Activated CD8-positive, alpha-beta memory T cell treated with anti-CD3 and anti-CD28 coated beads for 36 hours (primary cell): ENCODE data around the gene IL10. TPM values are rescaled to one million over a fixed set of nuclear protein-coding genes. Genes with fewer than 3 reads are reported as not detected.
"Not testable (repeated sequence)": the region's sequence is repeated elsewhere in the genome, so short reads cannot be mapped to it uniquely, and the experiment has no call there.

Experiments
- CTCF ChIA-PET: fragments of 350-600 bp; sonication (Branson Sonifier 250); formaldehyde crosslinking; loops from one replicate; lab custom pipeline; 2021; ENCODE audit warnings: antibody characterized with exemption; lab: Charles Lee
- POLR2A ChIA-PET: fragments of 350-600 bp; sonication (Branson Sonifier 250); formaldehyde crosslinking; loops from one replicate; lab custom pipeline; 2021; ENCODE audit warnings: antibody characterized with exemption; lab: Charles Lee
- total RNA-seq, 2 experiments: library from RNA; stranded (reverse); gene quantifications; one replicate each; pipeline ENCODE4 v1.2.3, GENCODE V29; 2021

IL10 gene
- total RNA-seq, 2 experiments from 2014 or later: 6.2 to 6.4 TPM

GRCh38 chr1:206778031-206778430 is 5.7 kb upstream of the IL10 start:
- CTCF ChIA-PET: no interaction called here
- POLR2A ChIA-PET: no interaction called here

DNA sequence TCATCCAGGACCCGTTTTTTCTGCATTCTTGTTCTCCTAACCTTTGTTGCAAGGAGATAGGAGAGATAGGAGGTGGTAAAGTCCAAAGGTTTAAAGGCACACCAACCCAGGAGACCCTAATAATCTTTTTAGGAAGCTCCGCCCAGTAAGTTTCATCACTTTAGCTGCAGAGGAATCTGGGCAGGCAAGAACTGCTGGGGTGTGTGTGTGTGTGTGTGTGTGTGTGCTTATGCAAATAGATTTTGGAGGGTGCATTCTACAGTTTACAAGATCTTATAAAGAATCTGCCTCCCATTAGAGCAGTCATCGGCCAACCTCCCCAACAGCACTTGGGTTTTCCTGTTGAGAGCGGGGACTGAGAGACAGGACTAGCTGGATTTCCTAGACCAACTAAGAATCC is 3.9 kb upstream of the IL10 start:
- POLR2A ChIA-PET: no interaction called here

DNA sequence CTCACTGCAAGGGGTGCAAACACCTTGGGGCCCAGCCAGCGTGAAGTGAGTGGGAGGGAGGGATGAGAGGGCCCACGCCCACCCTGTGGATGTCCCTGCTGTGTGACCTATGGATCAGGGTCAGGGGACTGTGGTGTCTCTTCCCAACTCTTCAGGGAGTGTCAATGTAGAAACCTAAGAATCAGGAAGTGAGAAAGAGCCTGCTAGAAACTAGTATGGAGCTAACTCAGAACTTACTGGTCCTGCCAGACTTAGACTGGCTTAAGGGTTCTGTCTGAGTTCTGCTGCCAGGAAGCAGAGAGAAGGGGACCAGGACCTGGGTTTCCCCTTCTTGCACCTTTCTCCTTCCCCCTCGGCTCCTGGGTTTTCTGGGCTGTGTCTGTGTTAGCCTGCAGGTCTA is 1.8 kb upstream of the IL10 start:
- POLR2A ChIA-PET: interaction anchor here (1.1 kb wide), 1 partner anchor 21 kb away, joined by 4 read pairs; no protein-coding TSS in a partner anchor

More for the DNA sequence above, 3.9 kb upstream of the IL10 start:
- CTCF ChIA-PET: interaction anchor here (0.6 to 1.2 kb wide), 3 partner anchors 8 to 640 kb away, joined by 3 to 5 read pairs (median 3); no protein-coding TSS in a partner anchor

GRCh38 chr1:206771338-206771692 is 979 bp downstream of the IL10 start:
- ChIA-PET POLR2A (no interaction called here), CTCF (interaction anchor here (0.9 to 7.0 kb wide), 5 partner anchors 11 to 45 kb away, joined by 3 to 44 read pairs (median 11); no protein-coding TSS in a partner anchor)

More for the DNA sequence above, 1.8 kb upstream of the IL10 start:
- CTCF ChIA-PET: interaction anchor here (0.7 to 1.4 kb wide), 2 partner anchors 35 to 48 kb away, joined by 3 to 4 read pairs; no protein-coding TSS in a partner anchor

DNA sequence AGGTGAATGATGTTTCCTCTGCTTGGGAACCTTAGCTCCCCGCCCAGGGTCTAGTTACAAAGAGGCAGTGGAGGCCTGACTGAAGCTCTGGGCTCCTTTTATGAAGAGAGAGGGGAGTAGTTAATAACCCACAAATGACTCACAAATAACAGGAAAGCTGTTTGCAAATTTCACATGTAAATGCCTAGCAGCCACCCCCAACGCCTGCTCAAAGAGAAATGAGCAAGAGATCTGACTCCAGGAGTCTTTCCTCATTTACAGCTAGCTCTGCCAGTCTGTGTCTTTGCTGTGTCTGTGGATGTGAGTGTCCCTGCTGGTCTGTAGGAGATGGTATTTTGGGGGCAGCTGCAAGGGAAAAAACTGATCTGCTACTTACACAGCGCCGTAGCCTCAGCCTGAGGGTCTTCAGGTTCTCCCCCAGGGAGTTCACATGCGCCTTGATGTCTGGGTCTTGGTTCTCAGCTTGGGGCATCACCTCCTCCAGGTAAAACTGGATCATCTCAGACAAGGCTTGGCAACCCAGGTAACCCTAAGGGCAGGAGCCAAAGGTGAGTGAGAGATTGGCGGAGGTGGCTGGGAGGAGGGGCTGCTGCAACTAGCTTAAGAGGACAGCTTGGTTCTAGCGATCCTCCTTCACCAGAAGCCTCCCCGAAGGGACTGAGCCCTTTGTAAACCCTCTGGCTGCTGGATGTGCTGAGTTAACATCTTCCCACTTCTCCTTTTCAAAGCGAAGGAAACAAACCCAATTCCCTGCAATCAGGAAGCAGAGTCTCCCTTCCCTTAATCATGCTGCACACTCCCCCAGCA is 1.6 kb downstream of the IL10 start, which contains the start of gene IL19:
TSS of gene IL19 (plus strand) at position 243 of the 807 bp plus-strand sequence. CDS start 65,890 bp downstream, outside the sequence.
- ChIA-PET POLR2A (interaction anchor here (2.0 to 2.1 kb wide), 2 partner anchors 13 to 32 kb away, joined by 9 to 10 read pairs; no protein-coding TSS in a partner anchor), CTCF (interaction anchor here (0.8 to 7.0 kb wide), 11 partner anchors 9 to 142 kb away, joined by 3 to 44 read pairs (median 4); no protein-coding TSS in a partner anchor)

- POLR2A ChIA-PET: interaction anchor here (0.7 to 2.3 kb wide), 6 partner anchors 11 to 38 kb away, joined by 3 to 10 read pairs (median 6); no protein-coding TSS in a partner anchor
- CTCF ChIA-PET: interaction anchor here (0.8 to 7.0 kb wide), 11 partner anchors 8 to 143 kb away, joined by 3 to 44 read pairs (median 6); no protein-coding TSS in a partner anchor
Measured at GRCh38 chr1:206769304-206769731, 3.0 kb downstream of the IL10 start.

DNA sequence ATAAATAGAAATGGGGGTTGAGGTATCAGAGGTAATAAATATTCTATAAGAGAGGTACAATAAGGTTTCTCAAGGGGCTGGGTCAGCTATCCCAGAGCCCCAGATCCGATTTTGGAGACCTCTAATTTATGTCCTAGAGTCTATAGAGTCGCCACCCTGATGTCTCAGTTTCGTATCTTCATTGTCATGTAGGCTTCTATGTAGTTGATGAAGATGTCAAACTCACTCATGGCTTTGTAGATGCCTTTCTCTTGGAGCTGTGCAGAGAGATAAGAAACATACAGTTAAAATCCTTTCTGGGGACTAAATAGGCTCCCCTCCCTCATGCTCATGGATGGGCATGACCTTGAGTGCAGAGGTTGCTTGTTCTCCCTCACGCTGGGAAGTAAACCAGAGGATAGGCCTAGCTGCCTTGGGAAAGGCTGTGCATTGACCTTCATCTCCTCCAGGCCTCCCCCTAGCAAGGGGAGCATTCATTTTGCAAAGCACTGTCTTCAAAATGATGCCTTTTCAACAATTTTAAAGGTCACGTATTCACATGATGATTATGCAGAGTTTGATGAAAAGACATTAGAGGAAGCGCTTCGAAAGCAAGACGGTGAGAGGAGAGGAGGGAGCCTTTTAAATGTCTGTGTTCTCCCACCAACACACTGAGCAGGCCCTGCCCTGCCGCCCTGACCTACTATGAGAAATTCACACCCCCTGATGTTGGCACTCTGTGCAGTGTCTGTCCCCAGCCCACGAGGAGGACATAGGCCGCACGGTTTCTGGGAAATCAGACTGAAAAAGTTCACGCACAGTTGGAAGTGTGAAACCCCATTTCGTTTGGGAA is 3.6 kb downstream of the IL10 start:
- ChIA-PET CTCF (interaction anchor here (0.6 to 7.0 kb wide), 11 partner anchors 8 to 144 kb away, joined by 3 to 44 read pairs (median 6); no protein-coding TSS in a partner anchor), POLR2A (interaction anchor here (0.7 to 2.3 kb wide), 7 partner anchors 11 to 38 kb away, joined by 3 to 10 read pairs (median 4); no protein-coding TSS in a partner anchor)

GRCh38 chr1:206766251-206766856 is 5.9 kb downstream of the IL10 start:
- POLR2A ChIA-PET: interaction anchor here (0.8 to 1.2 kb wide), 4 partner anchors 23 to 38 kb away, joined by 3 to 4 read pairs (median 3); no protein-coding TSS in a partner anchor

GRCh38 chr1:206765771-206766170 is 6.5 kb downstream of the IL10 start:
- POLR2A ChIA-PET: interaction anchor here (0.5 to 1.2 kb wide), 5 partner anchors 20 to 39 kb away, joined by 3 to 4 read pairs (median 4); no protein-coding TSS in a partner anchor
- CTCF ChIA-PET: interaction anchor here (0.8 to 7.0 kb wide), 10 partner anchors 10 to 146 kb away, joined by 3 to 44 read pairs (median 7); no protein-coding TSS in a partner anchor

More at GRCh38 chr1:206766251-206766856, 5.9 kb downstream of the IL10 start:
- CTCF ChIA-PET: interaction anchor here (0.5 to 7.0 kb wide), 14 partner anchors 9 to 146 kb away, joined by 3 to 44 read pairs (median 5); no protein-coding TSS in a partner anchor

- CTCF ChIA-PET: interaction anchor here (0.8 to 2.2 kb wide), 3 partner anchors 28 to 47 kb away, joined by 3 to 6 read pairs (median 4); no protein-coding TSS in a partner anchor
- POLR2A ChIA-PET: not testable (repeated sequence)
Measured at GRCh38 chr1:206762741-206763364, 9.4 kb downstream of the IL10 start.

DNA sequence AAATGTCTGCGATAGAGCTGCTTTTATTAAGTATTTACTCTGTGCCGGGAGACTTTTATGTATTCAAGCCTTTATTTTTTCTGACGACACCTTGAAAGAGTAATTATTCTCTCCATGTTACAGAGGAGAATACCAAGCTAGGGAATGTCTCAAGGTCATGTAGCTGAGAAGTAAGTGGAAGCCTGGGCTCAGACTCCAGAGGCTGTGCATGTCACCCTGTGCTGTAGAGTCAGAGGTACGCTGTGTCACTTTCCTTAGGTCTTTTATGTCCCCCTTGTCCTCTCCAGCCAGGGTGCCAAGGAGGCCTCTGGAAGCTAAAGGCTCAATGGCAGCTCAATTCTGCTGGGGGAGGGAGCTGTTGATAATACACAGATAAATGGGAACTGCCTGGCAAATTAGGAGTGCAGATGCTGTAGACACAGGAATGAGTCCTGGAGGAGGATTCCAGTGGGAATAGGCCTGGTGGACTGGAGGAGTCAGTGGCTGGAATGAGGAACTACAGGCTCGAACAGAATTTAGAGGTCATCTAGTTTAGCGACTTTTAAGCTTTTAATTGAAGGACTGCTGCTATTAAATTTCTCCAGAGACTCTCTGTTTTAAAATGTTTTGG is 11.0 kb downstream of the IL10 start:
- ChIA-PET CTCF (interaction anchor here (1.0 to 2.2 kb wide), 6 partner anchors 9 to 48 kb away, joined by 3 to 7 read pairs (median 5); partner anchors contain the start of gene IL19), POLR2A (no interaction called here)

- ChIA-PET CTCF (interaction anchor here (1.0 to 1.9 kb wide), 3 partner anchors 15 to 49 kb away, joined by 3 to 4 read pairs (median 3); no protein-coding TSS in a partner anchor), POLR2A (no interaction called here)
Measured at GRCh38 chr1:206760590-206760989, 11.7 kb downstream of the IL10 start.

DNA sequence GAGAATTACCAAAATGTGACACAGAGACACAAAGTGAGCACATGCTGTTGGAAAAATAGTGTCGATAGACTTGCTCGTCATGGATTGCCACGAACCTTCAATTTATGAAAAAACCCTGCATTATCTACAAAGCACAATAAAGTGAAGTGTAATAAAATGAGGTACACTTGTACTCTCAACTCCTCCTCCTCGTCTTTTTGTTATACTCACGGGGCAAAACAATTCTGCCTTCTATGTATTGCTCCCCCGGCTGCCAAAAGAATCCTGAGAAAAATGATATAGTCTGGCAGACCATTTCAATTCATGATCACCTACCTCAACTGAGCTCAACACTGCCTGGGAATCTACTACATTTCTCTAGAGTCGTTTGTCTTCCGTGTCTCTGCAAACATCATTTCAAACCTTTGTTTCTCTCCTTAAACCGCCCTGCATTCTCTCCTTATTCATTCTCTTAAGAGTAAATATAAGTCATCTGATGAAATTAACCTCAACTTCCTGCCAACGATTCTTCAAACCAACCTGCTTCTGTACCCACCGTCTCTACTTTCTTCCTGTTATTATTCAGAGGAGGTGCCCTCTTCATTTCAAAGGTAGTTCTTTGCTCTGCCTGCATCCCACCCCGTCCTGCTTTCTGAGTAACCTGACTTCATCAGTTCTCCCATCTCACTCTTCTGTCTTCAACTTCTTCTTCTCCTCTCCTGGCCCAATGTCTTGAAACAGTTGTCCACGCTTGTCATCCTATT is 14.6 kb downstream of the IL10 start:
- CTCF ChIA-PET: interaction anchor here (1.2 to 4.2 kb wide), 5 partner anchors 9 to 155 kb away, joined by 3 to 16 read pairs (median 5); partner anchors contain the start of gene IL19
- POLR2A ChIA-PET: interaction anchor here (1.8 to 2.4 kb wide), 2 partner anchors 11 to 18 kb away, joined by 7 to 8 read pairs; no protein-coding TSS in a partner anchor

DNA sequence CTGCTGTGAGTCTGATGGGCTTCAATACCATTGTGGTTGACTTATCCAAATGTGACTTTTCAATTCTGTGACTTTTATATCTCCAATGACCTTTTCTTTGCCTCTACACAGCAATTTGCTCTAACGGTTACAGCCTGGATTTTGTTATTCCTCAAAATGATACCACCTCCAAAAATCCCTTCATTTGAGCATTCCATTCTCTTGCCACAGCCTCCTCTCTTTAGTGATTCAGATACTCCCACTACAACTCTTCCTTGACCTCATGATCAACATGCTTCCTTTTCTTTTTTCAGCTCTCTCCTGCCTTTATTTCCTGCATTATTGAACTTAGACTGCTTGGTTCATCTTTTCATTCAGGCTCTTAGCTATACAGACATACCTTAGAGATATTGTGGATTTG is 18.3 kb downstream of the IL10 start:
- CTCF ChIA-PET: interaction anchor here (0.5 to 3.0 kb wide), 2 partner anchors 12 to 36 kb away, joined by 3 to 8 read pairs; no protein-coding TSS in a partner anchor
- POLR2A ChIA-PET: no interaction called here

- CTCF ChIA-PET: no interaction called here
- POLR2A ChIA-PET: no interaction called here
Measured at GRCh38 chr1:206753141-206753540, 19.2 kb downstream of the IL10 start.

DNA sequence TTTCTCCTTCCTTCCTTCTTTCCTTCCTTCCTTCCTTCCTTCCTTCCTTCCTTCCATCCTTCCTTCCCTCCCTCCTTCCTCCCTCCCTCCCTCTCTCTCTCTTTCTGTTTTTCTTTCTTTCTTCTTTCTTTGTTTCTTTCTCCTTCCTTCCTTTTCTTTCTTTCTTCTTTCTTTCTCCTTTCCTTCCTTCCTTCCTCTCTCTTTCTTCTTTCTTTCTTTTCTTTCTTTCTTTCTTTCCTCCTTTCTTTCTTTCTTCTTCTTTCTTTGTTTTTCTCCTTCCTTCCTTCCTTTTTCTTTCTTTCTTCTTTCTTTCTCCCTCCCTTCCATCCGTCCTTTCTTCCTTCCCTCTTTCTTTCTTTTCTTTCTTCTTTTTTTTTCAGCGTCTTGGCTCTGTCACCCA is 19.8 kb downstream of the IL10 start:
- CTCF ChIA-PET: no interaction called here

More for the DNA sequence above, 19.8 kb downstream of the IL10 start:
- POLR2A ChIA-PET: no interaction called here
